ENCODE results near the gene CSNK1G2. TPM values are rescaled to one million over a fixed set of nuclear protein-coding genes. Genes with fewer than 3 reads are reported as not detected.

Gene CSNK1G2
- total RNA-seq, 2 donors from 2014 or later, result 29.0 to 35.8 TPM

GRCh38 chr19:1944916-1945561 lies 4.1 kb downstream of the CSNK1G2 start:
- no peak for DNase-seq (ENCODE audit: low spot score)
- Histone ChIP-seq H3K36me3 (no peaks in the 10 kb centered on the region), H3K27ac (no peak overlapping the region), H3K4me1 (peaks cover 0 to 42% of the 10 kb centered on the region in 2 donors), H3K4me3 (no peak overlapping the region), H3K9me3 (no peaks in the 10 kb centered on the region), H3K27me3 (no peaks in the 10 kb centered on the region)
- TF ChIP-seq, protein P1, sequence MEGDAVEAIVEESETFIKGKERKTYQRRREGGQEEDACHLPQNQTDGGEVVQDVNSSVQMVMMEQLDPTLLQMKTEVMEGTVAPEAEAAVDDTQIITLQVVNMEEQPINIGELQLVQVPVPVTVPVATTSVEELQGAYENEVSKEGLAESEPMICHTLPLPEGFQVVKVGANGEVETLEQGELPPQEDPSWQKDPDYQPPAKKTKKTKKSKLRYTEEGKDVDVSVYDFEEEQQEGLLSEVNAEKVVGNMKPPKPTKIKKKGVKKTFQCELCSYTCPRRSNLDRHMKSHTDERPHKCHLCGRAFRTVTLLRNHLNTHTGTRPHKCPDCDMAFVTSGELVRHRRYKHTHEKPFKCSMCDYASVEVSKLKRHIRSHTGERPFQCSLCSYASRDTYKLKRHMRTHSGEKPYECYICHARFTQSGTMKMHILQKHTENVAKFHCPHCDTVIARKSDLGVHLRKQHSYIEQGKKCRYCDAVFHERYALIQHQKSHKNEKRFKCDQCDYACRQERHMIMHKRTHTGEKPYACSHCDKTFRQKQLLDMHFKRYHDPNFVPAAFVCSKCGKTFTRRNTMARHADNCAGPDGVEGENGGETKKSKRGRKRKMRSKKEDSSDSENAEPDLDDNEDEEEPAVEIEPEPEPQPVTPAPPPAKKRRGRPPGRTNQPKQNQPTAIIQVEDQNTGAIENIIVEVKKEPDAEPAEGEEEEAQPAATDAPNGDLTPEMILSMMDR (IDR thresholded peaks at IDR 0.05), result no peak

- Histone ChIP-seq H3K36me3 (no peaks in the 10 kb centered on the region), H3K4me1 (peaks cover 0 to 39% of the 10 kb centered on the region in 2 donors), H3K27ac (no peak overlapping the region), H3K9me3 (no peaks in the 10 kb centered on the region), H3K4me3 (no peak overlapping the region), H3K27me3 (no peaks in the 10 kb centered on the region)
- TF ChIP-seq, protein P1 (IDR thresholded peaks at IDR 0.05), result peak; percentile 31 to 60
- no peak for DNase-seq (ENCODE audit: low spot score)
Observed at GRCh38 chr19:1945899-1946298, 4.9 kb downstream of the CSNK1G2 start.

- H3K4me1 ChIP-seq, result peaks cover 0 to 26% of the 10 kb centered on the region in 2 donors
Observed at GRCh38 chr19:1947651-1948209, 6.8 kb downstream of the CSNK1G2 start.

DNA sequence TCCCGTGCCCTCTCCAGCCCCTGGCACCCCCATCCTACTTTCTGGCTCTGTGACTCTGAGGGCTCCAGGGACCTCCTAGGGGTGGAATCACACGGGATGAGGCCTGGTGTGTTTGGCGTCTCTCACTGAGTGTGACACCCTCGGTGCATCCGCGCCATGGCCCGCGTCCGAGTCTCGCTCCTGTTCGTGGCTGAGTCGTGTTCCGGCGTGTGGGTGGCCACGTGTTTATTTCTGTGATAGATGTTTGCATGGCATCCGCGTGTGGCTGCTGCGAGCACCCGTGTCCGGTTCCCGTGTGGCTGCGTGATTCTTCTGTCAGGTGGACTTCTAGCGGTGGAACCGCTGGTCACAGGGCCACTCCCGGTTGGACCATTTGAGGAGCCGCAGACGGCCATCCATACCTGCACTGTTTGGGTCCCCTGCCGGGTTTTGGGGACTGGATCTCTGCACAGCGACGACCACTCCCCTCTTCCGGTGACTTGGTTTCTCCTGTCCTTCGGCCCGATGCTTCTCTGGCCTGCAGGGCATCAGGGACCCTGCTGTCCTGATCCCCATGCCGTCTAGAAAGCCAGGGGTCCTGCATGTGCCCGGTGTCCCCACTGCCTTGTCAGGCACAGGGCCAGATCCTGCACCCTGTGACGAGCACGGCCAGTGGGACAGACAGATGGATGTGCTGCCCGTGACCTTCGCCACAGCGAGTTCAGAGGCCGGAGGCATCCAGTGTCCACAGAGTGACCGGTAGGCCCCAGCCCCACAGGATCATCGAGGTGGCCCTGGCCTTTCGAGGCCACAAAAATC lies 8.5 kb downstream of the CSNK1G2 start:
- DNase-seq (ENCODE audit: low spot score), result no peak
- Histone ChIP-seq H3K9me3 (no peaks in the 10 kb centered on the region), H3K4me1 (peaks cover 0 to 8% of the 10 kb centered on the region in 2 donors), H3K4me3 (no peak overlapping the region), H3K36me3 (peaks cover 4% of the 10 kb centered on the region), H3K27ac (no peak overlapping the region), H3K27me3 (no peaks in the 10 kb centered on the region)
- TF ChIP-seq, protein P1 (IDR thresholded peaks at IDR 0.05), result no peak

More at GRCh38 chr19:1947651-1948209, 6.8 kb downstream of the CSNK1G2 start:
- Histone ChIP-seq H3K27ac (no peak overlapping the region), H3K27me3 (no peaks in the 10 kb centered on the region), H3K9me3 (no peaks in the 10 kb centered on the region), H3K4me3 (no peak overlapping the region), H3K36me3 (peaks cover 3% of the 10 kb centered on the region)
- TF ChIP-seq, protein P1 (IDR thresholded peaks at IDR 0.05), result no peak
- DNase-seq (ENCODE audit: low spot score), result no peak

DNA sequence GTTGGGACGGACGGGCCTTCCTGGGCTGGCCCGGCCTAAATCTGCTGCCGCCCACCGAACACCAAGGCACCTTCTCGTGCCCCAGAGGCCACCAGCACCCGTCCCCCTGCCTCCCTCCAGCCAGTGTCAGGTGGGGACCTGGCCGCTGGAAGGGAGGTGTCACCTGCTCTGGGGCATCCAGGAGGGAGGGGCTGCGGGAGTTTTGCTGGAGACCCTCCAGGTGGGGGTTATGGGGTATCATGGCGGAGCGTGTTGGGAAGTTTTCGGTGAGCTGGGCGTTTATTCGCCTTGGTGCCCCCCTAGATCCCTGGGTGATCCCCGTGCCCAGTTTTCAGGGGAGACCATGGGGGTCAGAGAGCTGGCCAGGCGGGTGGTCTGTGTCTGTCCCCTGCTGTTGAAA lies 9.7 kb downstream of the CSNK1G2 start:
- no peak for DNase-seq (ENCODE audit: low spot score)
- Histone ChIP-seq H3K9me3 (no peaks in the 10 kb centered on the region), H3K4me1 (no peaks in the 10 kb centered on the region), H3K27me3 (no peaks in the 10 kb centered on the region), H3K36me3 (peaks cover 4% of the 10 kb centered on the region), H3K4me3 (no peak overlapping the region), H3K27ac (no peak overlapping the region)
- TF ChIP-seq, protein P1 (IDR thresholded peaks at IDR 0.05), result no peak

All from right atrium auricular region (tissue), 2 donors.